ENCODE measurements around the gene SMIM5.

The SMIM5 gene

DNA sequence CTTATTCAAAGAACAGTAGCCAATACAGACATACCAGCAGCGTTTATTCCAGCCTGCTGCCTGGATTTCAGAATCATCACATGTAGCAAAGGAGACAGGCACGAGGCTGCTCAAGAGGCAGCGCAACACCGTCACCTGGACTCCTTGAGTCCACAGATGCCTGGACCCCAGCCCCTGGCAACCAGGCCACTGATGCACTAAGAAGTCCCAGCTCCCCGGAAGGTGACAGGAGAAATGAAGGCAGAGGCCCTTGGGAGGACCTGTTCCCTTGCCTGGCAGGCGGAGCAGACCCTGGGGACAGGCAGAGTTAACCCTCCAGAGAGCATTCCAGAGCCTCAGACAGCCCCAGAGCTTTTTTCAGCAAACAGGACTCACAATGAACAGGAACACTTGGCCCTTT is 16.5 kb downstream of the SMIM5 start:
- DNase-seq: no peak
- in situ Hi-C loops (cut with HindIII; ENCODE audit: low pct_ligation_motif_present, low pct_unique_long_range_greater_than_20kb, low sequenced_read_pairs): no loop called here

- in situ Hi-C loops (cut with HindIII; ENCODE audit: low pct_ligation_motif_present, low pct_unique_long_range_greater_than_20kb, low sequenced_read_pairs): no loop called here
- DNase-seq: no peak
Observed at GRCh38 chr17:75650874-75651273, 17.6 kb downstream of the SMIM5 start.

GRCh38 chr17:75652341-75652740 is 19.1 kb downstream of the SMIM5 start:
- in situ Hi-C loops (cut with HindIII; ENCODE audit: low pct_ligation_motif_present, low pct_unique_long_range_greater_than_20kb, low sequenced_read_pairs): no loop called here
- no peak for DNase-seq

- peak; percentile 57 for DNase-seq
- in situ Hi-C loops (cut with HindIII; ENCODE audit: low pct_ligation_motif_present, low pct_unique_long_range_greater_than_20kb, low sequenced_read_pairs): no loop called here
Observed at GRCh38 chr17:75652934-75653549, 19.8 kb downstream of the SMIM5 start.

GRCh38 chr17:75654176-75654575 is 20.9 kb downstream of the SMIM5 start:
- in situ Hi-C loops (cut with HindIII; ENCODE audit: low pct_ligation_motif_present, low pct_unique_long_range_greater_than_20kb, low sequenced_read_pairs): no loop called here
- DNase-seq: peak; percentile 28

DNA sequence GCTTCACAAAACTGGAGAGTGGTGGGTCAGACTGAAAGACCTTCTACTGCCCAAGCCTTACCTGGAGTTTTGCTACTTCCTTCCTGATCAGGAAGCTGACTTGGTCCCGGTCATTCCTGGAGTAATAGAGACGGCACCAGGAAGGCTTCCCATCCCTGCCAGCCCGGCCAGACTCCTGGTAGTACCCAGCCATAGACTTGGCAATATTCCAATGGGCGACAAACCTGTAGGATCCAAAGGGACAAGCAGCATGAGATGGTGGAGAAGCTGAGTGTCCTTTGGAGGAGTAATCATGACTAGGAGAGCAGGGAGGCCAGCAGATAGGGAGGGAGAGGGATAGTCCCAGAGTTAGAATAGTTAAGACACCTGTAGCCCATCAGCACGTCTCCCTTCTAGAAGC is 25.0 kb downstream of the SMIM5 start:
- no peak for DNase-seq
- in situ Hi-C loops (cut with HindIII; ENCODE audit: low pct_ligation_motif_present, low pct_unique_long_range_greater_than_20kb, low sequenced_read_pairs): no loop called here

DNA sequence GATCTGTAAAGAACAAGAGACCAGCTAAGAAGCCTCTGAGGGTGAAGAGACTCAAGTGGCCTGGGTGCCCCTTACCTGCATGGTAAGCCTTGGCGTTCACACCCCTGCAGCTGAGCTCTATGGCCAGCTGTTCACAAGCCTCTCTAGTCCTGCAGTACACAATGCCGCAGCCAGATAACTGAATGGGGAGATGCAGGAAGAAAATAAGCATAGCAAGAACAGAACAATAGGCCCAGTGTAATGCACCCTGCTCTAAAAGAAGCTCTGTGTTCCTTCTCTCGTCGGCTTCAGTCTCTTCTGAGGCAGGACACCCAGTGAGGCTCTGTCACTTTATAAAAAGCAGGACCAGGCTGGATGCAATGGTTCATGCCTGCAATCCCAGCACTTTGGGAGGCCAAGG is 28.3 kb downstream of the SMIM5 start:
- in situ Hi-C loops (cut with HindIII; ENCODE audit: low pct_ligation_motif_present, low pct_unique_long_range_greater_than_20kb, low sequenced_read_pairs): no loop called here

DNA sequence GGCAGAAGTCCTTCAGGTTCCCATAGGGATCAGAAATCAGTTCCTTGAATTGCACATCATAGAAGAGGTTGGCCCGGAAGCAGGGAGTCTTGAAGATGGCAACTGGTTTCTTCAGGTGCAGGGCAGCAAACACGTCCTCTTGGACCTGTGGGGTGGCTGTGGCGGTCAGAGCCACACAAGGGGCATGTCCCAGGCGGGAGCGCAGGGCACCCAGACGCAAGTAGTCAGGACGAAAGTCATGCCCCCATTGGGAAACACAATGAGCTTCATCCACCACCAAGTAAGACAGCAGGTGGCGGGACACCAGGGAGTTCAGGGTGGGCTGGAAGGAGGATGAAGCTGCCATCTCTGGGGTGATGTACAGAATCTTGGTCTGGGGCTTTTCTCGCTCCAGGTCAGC is 29.3 kb downstream of the SMIM5 start:
- no peak for DNase-seq
- in situ Hi-C loops (cut with HindIII; ENCODE audit: low pct_ligation_motif_present, low pct_unique_long_range_greater_than_20kb, low sequenced_read_pairs): no loop called here

More for the DNA sequence above, 28.3 kb downstream of the SMIM5 start:
- no peak for DNase-seq

- no peak for DNase-seq
- in situ Hi-C loops (cut with HindIII; ENCODE audit: low pct_ligation_motif_present, low pct_unique_long_range_greater_than_20kb, low sequenced_read_pairs): no loop called here
Observed at GRCh38 chr17:75664099-75664549, 30.9 kb downstream of the SMIM5 start.

GRCh38 chr17:75665981-75666380 is 32.7 kb downstream of the SMIM5 start:
- in situ Hi-C loops (cut with HindIII; ENCODE audit: low pct_ligation_motif_present, low pct_unique_long_range_greater_than_20kb, low sequenced_read_pairs): no loop called here
- DNase-seq: no peak

GRCh38 chr17:75666959-75667790 is 33.9 kb downstream of the SMIM5 start, which contains the start of the genes RECQL5 and SAP30BP:
TSS of gene RECQL5 (minus strand) at chr17:75667154. CDS start at chr17:75666557, 597 bp downstream.
TSS of gene SAP30BP (plus strand) at chr17:75667338. CDS start at chr17:75667373, 35 bp downstream.
- DNase-seq: peak; percentile 99
- in situ Hi-C loops (cut with HindIII; ENCODE audit: low pct_ligation_motif_present, low pct_unique_long_range_greater_than_20kb, low sequenced_read_pairs): no loop called here

DNA sequence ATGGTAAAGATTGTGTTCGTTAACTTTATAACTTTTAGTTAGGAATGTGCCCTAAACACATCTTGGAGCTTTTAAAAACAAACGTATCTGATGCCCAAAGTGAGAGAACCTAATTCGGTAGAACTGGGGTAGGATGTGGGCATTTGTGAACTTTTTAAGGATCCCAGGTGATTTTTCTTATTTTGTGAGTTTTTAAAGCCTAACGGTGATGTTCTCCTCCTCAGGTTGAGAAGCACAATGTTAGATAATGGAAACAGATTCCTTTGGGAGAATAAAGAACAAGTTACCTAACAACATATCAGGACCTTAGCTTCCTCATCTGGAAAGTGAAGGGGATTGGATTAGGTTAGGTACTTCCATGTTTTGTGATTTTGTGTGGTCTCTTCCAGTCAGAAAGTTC is 34.6 kb downstream of the SMIM5 start:
- in situ Hi-C loops (cut with HindIII; ENCODE audit: low pct_ligation_motif_present, low pct_unique_long_range_greater_than_20kb, low sequenced_read_pairs): no loop called here
- no peak for DNase-seq

DNA sequence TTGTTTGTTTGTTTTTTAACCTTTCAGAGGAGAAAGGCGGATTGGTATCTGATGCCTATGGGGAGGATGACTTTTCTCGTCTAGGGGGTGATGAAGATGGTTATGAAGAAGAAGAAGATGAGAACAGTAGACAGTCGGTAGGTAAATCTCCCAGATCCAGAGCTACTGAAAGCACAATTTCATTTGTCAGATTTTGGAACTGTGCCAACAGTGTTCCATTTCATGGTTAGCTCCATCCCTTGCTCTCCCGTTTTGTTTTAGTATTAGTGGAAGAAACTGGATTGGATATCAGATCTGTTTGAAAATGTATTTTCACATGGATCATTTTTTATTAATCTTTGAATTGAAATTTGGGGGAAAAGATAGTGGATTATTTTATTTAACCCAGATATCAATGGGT is 35.3 kb downstream of the SMIM5 start:
- in situ Hi-C loops (cut with HindIII; ENCODE audit: low pct_ligation_motif_present, low pct_unique_long_range_greater_than_20kb, low sequenced_read_pairs): no loop called here
- DNase-seq: no peak

DNA sequence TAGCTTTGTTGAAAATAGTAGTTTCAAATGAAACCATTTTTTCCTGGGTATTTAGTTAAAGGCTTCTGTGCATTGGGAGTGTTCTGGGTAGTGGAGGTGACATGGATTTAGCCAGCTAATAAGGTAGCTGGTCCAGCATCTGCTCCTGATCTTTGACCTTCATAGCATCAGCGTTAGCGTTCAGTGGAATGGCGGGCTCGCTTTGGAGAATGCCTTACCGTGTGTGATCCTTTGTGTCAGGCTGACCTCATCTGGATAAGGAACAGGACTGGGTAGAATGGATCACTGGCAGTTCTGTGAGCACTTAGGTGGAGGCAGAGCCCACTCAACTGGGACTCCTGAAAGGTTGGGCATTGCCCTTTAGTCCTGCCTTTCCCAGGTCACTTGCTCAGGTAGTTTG is 37.6 kb downstream of the SMIM5 start:
- no peak for DNase-seq
- in situ Hi-C loops (cut with HindIII; ENCODE audit: low pct_ligation_motif_present, low pct_unique_long_range_greater_than_20kb, low sequenced_read_pairs): loop anchor here (10.0 kb wide), 1 partner anchor 74 kb away; no protein-coding TSS in a partner anchor

DNA sequence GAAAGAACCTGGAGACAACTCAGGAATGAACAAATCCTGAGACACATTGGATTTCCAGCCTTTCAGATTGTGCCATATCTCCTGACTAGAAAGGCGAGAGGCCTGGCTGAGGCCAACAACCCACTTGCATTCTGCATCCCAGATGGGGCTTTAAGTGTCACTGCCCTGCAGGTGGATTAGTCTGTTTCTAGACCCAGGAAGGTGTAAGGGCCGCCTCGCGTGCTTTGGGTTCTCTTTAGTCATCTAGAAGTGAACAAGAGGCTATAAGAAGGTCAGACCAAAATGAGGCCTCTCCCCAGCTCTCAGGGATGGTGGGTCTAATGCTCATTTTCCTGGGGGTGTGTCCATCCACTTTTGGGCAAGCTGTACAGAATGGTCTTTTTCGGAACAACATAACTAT is 38.8 kb downstream of the SMIM5 start:
- DNase-seq: no peak
- in situ Hi-C loops (cut with HindIII; ENCODE audit: low pct_ligation_motif_present, low pct_unique_long_range_greater_than_20kb, low sequenced_read_pairs): loop anchor here (10.0 kb wide), 1 partner anchor 73 kb away; no protein-coding TSS in a partner anchor

DNA sequence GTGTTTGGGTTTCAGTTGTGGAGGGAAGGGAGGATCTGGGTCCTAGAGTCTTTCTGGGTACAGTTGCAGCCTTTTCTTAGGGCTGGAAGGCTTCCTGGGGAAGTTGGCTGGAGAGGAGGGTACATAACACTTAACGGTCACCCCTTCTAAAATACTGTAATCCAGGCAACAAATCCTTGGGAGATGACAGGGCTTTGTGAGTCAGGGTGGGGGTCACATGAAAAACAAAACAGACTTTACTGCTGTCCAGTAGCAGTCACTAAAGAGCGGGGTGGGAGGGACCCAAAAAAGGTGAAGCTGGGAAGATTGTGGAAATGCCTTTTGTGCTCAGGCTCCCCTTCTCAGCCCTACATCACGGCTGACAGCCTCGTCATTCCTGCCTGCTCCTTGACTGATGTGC is 40.3 kb downstream of the SMIM5 start:
- no peak for DNase-seq
- in situ Hi-C loops (cut with HindIII; ENCODE audit: low pct_ligation_motif_present, low pct_unique_long_range_greater_than_20kb, low sequenced_read_pairs): loop anchor here (10.0 kb wide), 1 partner anchor 71 kb away; no protein-coding TSS in a partner anchor

DNA sequence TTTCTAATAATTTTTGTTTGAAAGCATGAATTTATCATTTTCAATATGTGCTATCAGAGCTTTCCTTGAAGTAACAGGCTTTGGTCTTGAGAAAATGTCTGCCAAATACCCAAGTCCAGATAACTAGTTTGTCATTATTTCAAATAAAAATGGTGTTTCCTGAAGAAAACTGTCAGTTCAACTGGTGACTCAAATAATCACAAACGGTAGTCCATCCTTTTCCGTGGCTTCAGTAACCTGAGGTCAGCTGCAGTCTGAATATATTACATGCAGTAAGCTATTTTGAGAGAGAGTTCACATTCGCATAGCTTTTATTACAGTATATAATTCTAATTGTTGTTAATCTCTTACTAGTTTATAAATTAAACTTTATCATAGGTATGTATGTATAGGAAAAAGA is 43.2 kb downstream of the SMIM5 start:
- no peak for DNase-seq
- in situ Hi-C loops (cut with HindIII; ENCODE audit: low pct_ligation_motif_present, low pct_unique_long_range_greater_than_20kb, low sequenced_read_pairs): loop anchor here (10.0 kb wide), 1 partner anchor 68 kb away; no protein-coding TSS in a partner anchor

- in situ Hi-C loops (cut with HindIII; ENCODE audit: low pct_ligation_motif_present, low pct_unique_long_range_greater_than_20kb, low sequenced_read_pairs): loop anchor here (10.0 kb wide), 1 partner anchor 65 kb away; no protein-coding TSS in a partner anchor
- DNase-seq: peak; percentile 41
Observed at GRCh38 chr17:75679706-75680211, 46.5 kb downstream of the SMIM5 start.

- no peak for DNase-seq
- in situ Hi-C loops (cut with HindIII; ENCODE audit: low pct_ligation_motif_present, low pct_unique_long_range_greater_than_20kb, low sequenced_read_pairs): no loop called here
Observed at GRCh38 chr17:75680431-75680830, 47.2 kb downstream of the SMIM5 start.
